ENCODE data around the gene KCTD3. TPM values are rescaled to one million over a fixed set of nuclear protein-coding genes. Genes with fewer than 3 reads are reported as not detected.

KCTD3 gene
- total and polyA plus RNA-seq, 2 of the 13 experiments (the other 11 are each of a cell fraction or from before 2014, with no cell fraction given) = 49.8 to 68.1 TPM

DNA sequence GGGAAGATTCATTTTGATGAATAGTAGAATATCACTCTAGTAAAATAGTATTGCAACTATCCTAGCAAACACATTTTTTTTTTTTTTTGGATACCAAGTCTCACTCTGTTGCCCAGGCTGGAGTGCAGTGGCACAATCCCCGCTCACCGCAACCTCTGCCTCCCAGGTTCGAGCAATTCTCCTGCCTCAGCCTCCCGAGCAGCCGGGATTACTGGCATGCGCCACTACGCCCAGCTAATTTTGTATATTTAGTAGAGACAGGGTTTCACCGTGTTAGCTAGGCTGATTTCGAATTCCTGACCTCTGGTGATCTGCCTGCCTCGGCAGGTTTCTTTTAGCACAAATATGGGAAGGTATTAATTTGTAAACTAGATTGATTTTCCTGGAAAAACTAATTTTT is 33.8 kb downstream of the KCTD3 start:
- intact Hi-C loops (cut with micrococcal nuclease; ENCODE audit: unreplicated experiment) = no loop called here
- ChIA-PET POLR2A (no interaction called here), CTCF (ENCODE audit: low intra/inter-chr PET ratio, low total read pairs) (no interaction called here)
- Histone ChIP-seq H3K79me2 (ENCODE audit: insufficient read depth, low read length) (no peaks in the 10 kb centered on the region), H3K4me2 (ENCODE audit: low read depth, low read length) (no peak overlapping the region), H2AFZ (ENCODE audit: low read length) (no peak overlapping the region), H3K9ac (ENCODE audit: insufficient read depth, low read depth, low read length) (no peak overlapping the region), H3K9me3 (ENCODE audit: low read length) (no peaks in the 10 kb centered on the region), H3K27ac (ENCODE audit: extremely low read length, insufficient read depth, low read length) (no peak overlapping the region), H3K27me3 (ENCODE audit: control insufficient read depth in 1 of 2, insufficient read depth in 2 of 2, low read length in 2 of 2) (no peaks in the 10 kb centered on the region), H3K36me3 (replicated peaks in 1 of 2; ENCODE audit: control insufficient read depth in 1 of 2, insufficient read depth in 2 of 2, low read length in 2 of 2) (peaks cover 2 to 47% of the 10 kb centered on the region in 2 experiments), H4K20me1 (ENCODE audit: insufficient read depth, low read length) (no peaks in the 10 kb centered on the region), H3K4me1 (ENCODE audit: insufficient read depth, low read length) (peaks cover 29% of the 10 kb centered on the region), H3K4me3 (replicated peaks in 1 of 3; ENCODE audit: insufficient read depth in 1 of 3, low read depth in 2 of 3, low read length in 3 of 3) (no peak overlapping the region)
- ATAC-seq (no peak), FAIRE-seq (no peak), DNase-seq (ENCODE audit: low spot score) (no peak)
- no TSS peak for BruUV-seq (replicated peaks)
- WGBS (ENCODE audit: low lambda C conversion rate) = 96% methylated on average over 10 of the region's 10 CpGs
- no peak for TF ChIP-seq ZNF124 (CRISPR knock-in tag; IDR thresholded peaks at IDR 0.05)
- no peak for TF ChIP-seq SIN3B (IDR thresholded peaks at IDR 0.05; ENCODE audit: low read length)
- TF ChIP-seq CC2D1A (CRISPR knock-in tag; IDR thresholded peaks at IDR 0.05) = no peak
- TF ChIP-seq RFX5 (IDR thresholded peaks at IDR 0.05; ENCODE audit: low read depth, low read length) = no peak
- no peak for TF ChIP-seq EHMT2 (IDR thresholded peaks at IDR 0.05; ENCODE audit: borderline replicate concordance, low read depth, low read length)
- no peak for TF ChIP-seq ZNF761 (CRISPR knock-in tag; conservative IDR thresholded peaks at IDR 0.05)
- TF ChIP-seq KLF15 (CRISPR knock-in tag; IDR thresholded peaks at IDR 0.05; ENCODE audit: borderline replicate concordance) = no peak
- TF ChIP-seq, protein P1, sequence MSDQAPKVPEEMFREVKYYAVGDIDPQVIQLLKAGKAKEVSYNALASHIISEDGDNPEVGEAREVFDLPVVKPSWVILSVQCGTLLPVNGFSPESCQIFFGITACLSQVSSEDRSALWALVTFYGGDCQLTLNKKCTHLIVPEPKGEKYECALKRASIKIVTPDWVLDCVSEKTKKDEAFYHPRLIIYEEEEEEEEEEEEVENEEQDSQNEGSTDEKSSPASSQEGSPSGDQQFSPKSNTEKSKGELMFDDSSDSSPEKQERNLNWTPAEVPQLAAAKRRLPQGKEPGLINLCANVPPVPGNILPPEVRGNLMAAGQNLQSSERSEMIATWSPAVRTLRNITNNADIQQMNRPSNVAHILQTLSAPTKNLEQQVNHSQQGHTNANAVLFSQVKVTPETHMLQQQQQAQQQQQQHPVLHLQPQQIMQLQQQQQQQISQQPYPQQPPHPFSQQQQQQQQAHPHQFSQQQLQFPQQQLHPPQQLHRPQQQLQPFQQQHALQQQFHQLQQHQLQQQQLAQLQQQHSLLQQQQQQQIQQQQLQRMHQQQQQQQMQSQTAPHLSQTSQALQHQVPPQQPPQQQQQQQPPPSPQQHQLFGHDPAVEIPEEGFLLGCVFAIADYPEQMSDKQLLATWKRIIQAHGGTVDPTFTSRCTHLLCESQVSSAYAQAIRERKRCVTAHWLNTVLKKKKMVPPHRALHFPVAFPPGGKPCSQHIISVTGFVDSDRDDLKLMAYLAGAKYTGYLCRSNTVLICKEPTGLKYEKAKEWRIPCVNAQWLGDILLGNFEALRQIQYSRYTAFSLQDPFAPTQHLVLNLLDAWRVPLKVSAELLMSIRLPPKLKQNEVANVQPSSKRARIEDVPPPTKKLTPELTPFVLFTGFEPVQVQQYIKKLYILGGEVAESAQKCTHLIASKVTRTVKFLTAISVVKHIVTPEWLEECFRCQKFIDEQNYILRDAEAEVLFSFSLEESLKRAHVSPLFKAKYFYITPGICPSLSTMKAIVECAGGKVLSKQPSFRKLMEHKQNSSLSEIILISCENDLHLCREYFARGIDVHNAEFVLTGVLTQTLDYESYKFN (CRISPR knock-in tag; conservative IDR thresholded peaks at IDR 0.05) = no peak
- TF ChIP-seq ZNF350 (CRISPR knock-in tag; IDR thresholded peaks at IDR 0.05; ENCODE audit: borderline replicate concordance, low read depth) = no peak
- no peak for TF ChIP-seq NR2F6 (IDR thresholded peaks at IDR 0.05)
- no peak for TF ChIP-seq NR2F6 (CRISPR knock-in tag; IDR thresholded peaks at IDR 0.05)
- no peak for TF ChIP-seq HOXA9 (CRISPR knock-in tag; IDR thresholded peaks at IDR 0.05; ENCODE audit: borderline replicate concordance)
- in situ Hi-C loops (cut with HindIII; ENCODE audit: extremely low pct_ligation_motif_present, low pct_unique_long_range_greater_than_20kb) = no loop called here

All from HepG2 (cell line).